A673 (cell line): Measurements from ENCODE around the gene CCDC17.

Experiments
- CTCF ChIP-seq: fragments of 300-800, 200-600 bp; sonication (generic); conservative IDR thresholded peaks from 2 replicates; pipeline ENCODE4 v1.5.1; 2017; ENCODE audit warnings: low read depth, mild to moderate bottlenecking, antibody characterized with exemption, low read length, moderate library complexity, mixed read lengths
- EZH2 ChIP-seq: fragments of 200-600 bp; sonication (generic); IDR thresholded peaks from 2 replicates; pipeline ENCODE4 v1.6.1; 2017; ENCODE audit warnings: borderline replicate concordance, low read depth, mild to moderate bottlenecking, mixed read lengths, antibody characterized with exemption, low read length; ENCODE audit not compliant: poor library complexity, severe bottlenecking

- TF ChIP-seq CTCF (no peak), EZH2 (no peak)
Observed at GRCh38 chr1:45585110-45585426, 38.8 kb downstream of the CCDC17 start.
